DMS79 treated with DMSO at 0.1 percent for 48 hours (cell line): ENCODE data around the gene RAET1G.
"Not testable (repeated sequence)": the region's sequence is repeated elsewhere in the genome, so short reads cannot be mapped to it uniquely, and the experiment has no call there.

Experiments used
- DNase-seq: peaks from one replicate; lab custom pipeline; 2025; lab: John Stamatoyannopoulos, UW

Gene RAET1G

GRCh38 chr6:149953934-149954327 lies 31.0 kb upstream of the RAET1G start:
- DNase-seq, result not testable (repeated sequence)

- DNase-seq, result not testable (repeated sequence)
Observed at GRCh38 chr6:149953390-149953789, 30.5 kb upstream of the RAET1G start.

DNA sequence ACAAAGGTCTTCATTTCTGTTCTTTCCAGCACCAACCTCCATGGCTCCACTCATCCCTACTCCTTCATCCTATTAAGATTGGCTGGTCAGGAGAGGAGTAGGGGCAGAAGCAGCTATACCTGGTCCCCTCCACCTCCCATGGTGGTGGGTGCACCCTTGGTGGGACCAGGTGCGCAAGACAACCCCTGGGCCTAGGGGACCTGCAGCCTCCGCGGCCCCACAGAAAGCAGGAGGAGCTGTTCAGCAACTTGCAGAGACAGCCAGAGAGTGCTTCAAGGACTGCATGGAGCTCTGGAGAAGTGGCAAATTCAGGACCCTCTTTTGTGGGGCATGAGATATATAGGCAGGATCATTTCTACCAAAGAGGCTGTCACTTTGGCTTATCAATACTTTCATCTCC lies 28.7 kb upstream of the RAET1G start:
- no peak for DNase-seq

GRCh38 chr6:149951096-149951495 lies 28.2 kb upstream of the RAET1G start:
- DNase-seq, result no peak

GRCh38 chr6:149950423-149950822 lies 27.5 kb upstream of the RAET1G start:
- no peak for DNase-seq

GRCh38 chr6:149948616-149949015 lies 25.7 kb upstream of the RAET1G start:
- DNase-seq, result no peak

GRCh38 chr6:149948011-149948410 lies 25.1 kb upstream of the RAET1G start:
- no peak for DNase-seq

- not testable (repeated sequence) for DNase-seq
Observed at GRCh38 chr6:149947533-149947932, 24.6 kb upstream of the RAET1G start.

GRCh38 chr6:149946631-149947030 lies 23.7 kb upstream of the RAET1G start:
- not testable (repeated sequence) for DNase-seq

GRCh38 chr6:149945276-149945675 lies 22.4 kb upstream of the RAET1G start:
- DNase-seq, result not testable (repeated sequence)

DNA sequence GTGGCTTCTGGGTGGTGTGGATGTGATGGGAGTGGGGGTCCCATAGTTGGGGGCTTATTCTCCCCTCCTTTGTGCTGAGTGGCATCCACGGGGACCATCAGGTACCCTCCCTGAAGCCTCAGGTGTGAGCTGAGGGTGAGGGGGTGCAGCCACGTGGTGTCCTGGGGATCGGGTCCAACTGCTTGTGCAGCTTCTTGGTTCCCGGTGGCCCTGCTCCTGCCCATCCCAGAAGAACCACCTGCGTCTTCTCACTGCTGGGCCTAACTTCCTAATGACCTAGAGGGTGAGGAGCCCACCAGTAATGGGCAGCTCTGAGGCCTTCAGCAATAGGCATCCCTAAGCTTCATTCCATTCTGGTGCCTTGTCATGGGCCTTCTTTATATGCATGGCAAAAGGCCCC lies 20.4 kb upstream of the RAET1G start:
- DNase-seq, result not testable (repeated sequence)

- no peak for DNase-seq
Observed at GRCh38 chr6:149942461-149942829, 19.5 kb upstream of the RAET1G start.

GRCh38 chr6:149941583-149942460 lies 18.9 kb upstream of the RAET1G start, which contains the start of gene ULBP2:
Gene ULBP2, plus strand, starts transcription at chr6:149942014. Its CDS starts 59 bp downstream, at chr6:149942073.
- peak; percentile 89 for DNase-seq

DNA sequence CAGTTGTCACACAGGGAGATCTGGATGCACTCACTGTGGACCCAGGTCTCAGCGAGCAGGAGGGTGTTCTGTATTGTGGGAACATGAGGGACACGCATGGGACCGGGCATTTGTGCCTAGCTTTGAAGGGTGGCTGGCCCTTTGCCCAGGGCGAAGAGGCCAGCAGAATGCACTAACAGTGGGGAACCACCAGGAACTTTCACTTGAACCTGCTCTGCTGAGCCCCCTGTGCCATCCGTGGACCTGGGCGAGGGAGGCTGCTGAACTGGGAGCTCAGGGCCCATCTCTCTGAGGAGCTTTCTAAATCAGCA lies 17.7 kb upstream of the RAET1G start:
- no peak for DNase-seq

- DNase-seq, result no peak
Observed at GRCh38 chr6:149939909-149940671, 17.2 kb upstream of the RAET1G start.

- DNase-seq, result no peak
Observed at GRCh38 chr6:149939356-149939648, 16.4 kb upstream of the RAET1G start.

DNA sequence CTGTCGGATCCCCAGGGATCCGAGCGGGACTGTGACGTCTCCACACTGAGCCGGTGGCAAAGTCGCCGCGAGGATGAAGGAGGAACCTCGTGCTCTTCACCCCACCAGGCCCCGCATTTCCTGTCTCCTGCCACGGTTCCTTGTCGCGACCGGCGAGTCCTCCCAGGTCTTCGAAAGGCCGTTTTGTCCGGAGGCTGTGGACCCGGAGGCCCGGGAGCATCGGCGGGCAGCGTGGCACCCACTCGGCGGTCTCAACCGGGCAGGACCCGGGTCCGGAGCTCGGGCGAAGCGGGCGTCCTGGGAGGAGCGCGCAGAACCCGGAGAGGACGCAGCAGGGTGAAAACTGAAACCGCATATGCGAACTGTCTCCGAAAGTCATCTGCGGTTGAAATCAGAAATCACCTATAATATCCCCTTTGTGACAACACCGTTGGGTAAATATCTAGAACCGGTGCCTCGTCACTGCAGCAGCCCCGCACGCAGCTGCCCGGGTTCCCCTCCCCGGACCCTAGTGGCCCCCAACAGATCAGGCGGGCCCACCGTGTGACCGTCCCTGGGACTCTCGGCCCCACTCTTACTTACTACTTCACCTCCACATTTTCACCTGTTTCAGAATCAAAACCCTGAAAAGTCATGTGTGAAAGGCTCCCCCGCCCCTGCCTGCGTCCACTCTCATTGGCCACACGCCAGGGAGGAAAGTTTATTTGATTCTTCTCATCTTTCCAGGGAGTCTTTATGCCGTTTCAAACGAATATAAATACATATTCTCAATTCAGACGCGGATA lies 15.8 kb upstream of the RAET1G start:
- peak; percentile 21 for DNase-seq

- not testable (repeated sequence) for DNase-seq
Observed at GRCh38 chr6:149938013-149938570, 15.2 kb upstream of the RAET1G start.

GRCh38 chr6:149936743-149937142 lies 13.8 kb upstream of the RAET1G start:
- DNase-seq, result no peak

DNA sequence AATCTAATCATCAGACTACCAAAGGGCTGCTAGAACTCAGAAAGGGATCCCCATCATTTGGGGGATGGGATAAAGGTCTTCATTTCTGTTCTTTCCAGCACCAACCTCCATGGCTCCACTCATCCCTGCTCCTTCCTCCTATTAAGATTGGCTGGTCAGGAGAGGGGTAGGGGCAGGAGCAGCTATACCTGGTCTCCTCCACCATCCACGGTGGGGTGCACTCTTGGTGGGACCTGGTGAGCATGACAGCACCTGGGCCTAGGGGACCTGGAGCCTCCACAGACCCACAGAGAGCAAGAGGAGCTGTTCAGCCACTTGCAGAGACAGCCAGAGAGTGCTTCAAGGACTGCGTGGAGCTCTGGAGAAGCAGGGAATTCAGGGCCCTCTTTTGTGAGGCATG lies 12.7 kb upstream of the RAET1G start:
- DNase-seq, result no peak

GRCh38 chr6:149935246-149935645 lies 12.3 kb upstream of the RAET1G start:
- no peak for DNase-seq
